Measurements from ENCODE around the gene RBM20. TPM values are rescaled to one million over a fixed set of nuclear protein-coding genes. Genes with fewer than 3 reads are reported as not detected.

RBM20 gene
- total and polyA plus RNA-seq, 10 of the 15 experiments (the other 5 are each of a cell fraction or from before 2014, with no cell fraction given) = 0.04 to 0.26 (median 0.15) TPM

- TF ChIP-seq CHD1 (IDR thresholded peaks at IDR 0.05; ENCODE audit: low read depth, low read length) (no peak), EP300 (IDR thresholded peaks at IDR 0.05; ENCODE audit: borderline replicate concordance in 1 of 2, control insufficient read depth in 1 of 2, low read depth in 2 of 2, low read length in 2 of 2) (no peak), NFXL1 (IDR thresholded peaks at IDR 0.05; ENCODE audit: borderline replicate concordance) (no peak), RFX5 (IDR thresholded peaks at IDR 0.05; ENCODE audit: low read depth, low read length) (no peak), TBL1XR1 (IDR thresholded peaks at IDR 0.05; ENCODE audit: low read depth, low read length) (no peak), BMI1 (IDR thresholded peaks at IDR 0.05; ENCODE audit: borderline replicate concordance) (no peak)
Measured at GRCh38 chr10:110682348-110682747, 38.2 kb downstream of the RBM20 start (continued).

GRCh38 chr10:110684800-110685446 lies 40.8 kb downstream of the RBM20 start:
- RAD21 ChIA-PET (ENCODE audit: unreplicated experiment) = no interaction called here
- POLR2A ChIA-PET = no interaction called here
- no peaks in the 10 kb centered on the region for H3K27me3 ChIP-seq (replicated peaks in 1 of 2; ENCODE audit: control insufficient read depth in 2 of 2, insufficient read depth in 2 of 2, low read length in 1 of 2)
- no peaks in the 10 kb centered on the region; the same call in 2 of the 3 replicates for H3K9me3 ChIP-seq (replicated peaks; ENCODE audit: control insufficient read depth, insufficient read depth, low read length)
- TF ChIP-seq RFX5 (IDR thresholded peaks at IDR 0.05; ENCODE audit: low read depth, low read length) (peak; percentile 63; the same call in 1 of the 2 replicates), CHD1 (IDR thresholded peaks at IDR 0.05; ENCODE audit: low read depth, low read length) (no peak)
- H4K20me1 ChIP-seq (ENCODE audit: control insufficient read depth, insufficient read depth) = no peaks in the 10 kb centered on the region
- H3K4me3 ChIP-seq = no peak overlapping the region
- H3K36me3 ChIP-seq (ENCODE audit: control insufficient read depth in 2 of 2, insufficient read depth in 2 of 2, low read length in 1 of 2) = no peaks in the 10 kb centered on the region
- H3K27ac ChIP-seq (ENCODE audit: control insufficient read depth, insufficient read depth) = no peak overlapping the region
- no peak overlapping the region for H3K4me2 ChIP-seq (ENCODE audit: control insufficient read depth, insufficient read depth)
- ATAC-seq (peak; percentile 27; the same call in 1 of the 3 replicates), DNase-seq (ENCODE audit: low read depth, low spot score) (no peak), FAIRE-seq (no peak)
- in situ Hi-C loops (cut with MboI) (no loop called here), intact Hi-C loops (cut with micrococcal nuclease; ENCODE audit: unreplicated experiment) (no loop called here)
- no peak overlapping the region for H3K9ac ChIP-seq (ENCODE audit: control insufficient read depth, insufficient read depth, low read length)
- BruUV-seq (replicated peaks) = no TSS peak
- H3K4me1 ChIP-seq (ENCODE audit: control insufficient read depth, insufficient read depth, low read length) = no peaks in the 10 kb centered on the region
- CTCF ChIA-PET = interaction anchor here (1.5 to 9.4 kb wide), 3 partner anchors 13 to 76 kb away, joined by 4 to 124 read pairs (median 10); no protein-coding TSS in a partner anchor
- SMC1A ChIA-PET (ENCODE audit: uncharacterized antibody, unreplicated experiment) = interaction anchor here (1.1 kb wide), 1 partner anchor 74 kb away, joined by 3 read pairs; no protein-coding TSS in a partner anchor
- no peaks in the 10 kb centered on the region for H3K79me2 ChIP-seq (ENCODE audit: control insufficient read depth, insufficient read depth, low read length)
- no peak overlapping the region for H2AFZ ChIP-seq (ENCODE audit: control insufficient read depth, low read depth, low read length)
- WGBS (ENCODE audit: insufficient coverage, insufficient replicate concordance, low lambda C conversion rate, missing lambda C conversion rate) = 80% methylated on average over 22 of the region's 22 CpGs

Data from GM12878 (cell line).